ENCODE data around the gene KLC3.

The KLC3 gene

DNA sequence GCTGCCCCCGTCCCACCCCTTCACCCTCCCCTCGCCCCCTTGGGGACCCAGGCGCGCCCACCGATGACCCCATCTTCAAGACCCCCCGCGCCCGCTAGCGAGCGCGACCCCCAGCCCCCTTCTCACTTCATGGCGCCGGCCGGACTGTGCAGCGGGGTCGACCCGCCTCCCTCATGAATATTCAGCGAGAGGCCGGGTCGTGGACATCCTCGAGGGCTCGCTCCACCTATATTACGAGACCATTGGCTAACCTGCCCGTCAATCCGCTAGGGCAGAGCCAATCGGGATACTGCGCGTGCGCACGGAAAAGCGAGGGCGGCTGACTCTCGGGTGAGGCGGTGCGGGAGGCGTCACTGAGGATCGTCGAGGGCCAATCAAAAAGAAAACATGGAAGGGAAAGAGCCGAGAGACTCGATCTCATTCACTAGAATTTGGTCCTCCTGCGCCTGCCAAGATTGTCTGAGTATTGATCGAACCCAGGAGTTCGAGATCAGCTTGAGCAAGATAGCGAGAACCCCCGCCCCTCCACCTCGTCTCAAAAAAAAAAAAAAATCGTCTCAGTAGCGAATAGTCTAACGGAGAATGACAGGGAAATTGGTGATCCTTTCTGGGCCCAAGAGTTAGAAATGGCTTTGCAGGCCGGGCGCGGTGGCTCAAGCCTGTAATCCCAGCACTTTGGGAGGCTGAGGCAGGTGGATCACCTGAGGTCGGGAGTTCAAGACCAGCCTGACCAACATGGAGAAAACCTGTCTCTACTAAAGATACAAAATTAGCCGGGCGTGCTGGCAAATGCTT is 30.1 kb downstream of the KLC3 start, which contains the start of gene ERCC2:
Gene ERCC2, minus strand, starts transcription at position 164 of the 795 bp plus-strand sequence. Its CDS starts 33 bp downstream, at position 131.
- TF ChIP-seq, protein P1, sequence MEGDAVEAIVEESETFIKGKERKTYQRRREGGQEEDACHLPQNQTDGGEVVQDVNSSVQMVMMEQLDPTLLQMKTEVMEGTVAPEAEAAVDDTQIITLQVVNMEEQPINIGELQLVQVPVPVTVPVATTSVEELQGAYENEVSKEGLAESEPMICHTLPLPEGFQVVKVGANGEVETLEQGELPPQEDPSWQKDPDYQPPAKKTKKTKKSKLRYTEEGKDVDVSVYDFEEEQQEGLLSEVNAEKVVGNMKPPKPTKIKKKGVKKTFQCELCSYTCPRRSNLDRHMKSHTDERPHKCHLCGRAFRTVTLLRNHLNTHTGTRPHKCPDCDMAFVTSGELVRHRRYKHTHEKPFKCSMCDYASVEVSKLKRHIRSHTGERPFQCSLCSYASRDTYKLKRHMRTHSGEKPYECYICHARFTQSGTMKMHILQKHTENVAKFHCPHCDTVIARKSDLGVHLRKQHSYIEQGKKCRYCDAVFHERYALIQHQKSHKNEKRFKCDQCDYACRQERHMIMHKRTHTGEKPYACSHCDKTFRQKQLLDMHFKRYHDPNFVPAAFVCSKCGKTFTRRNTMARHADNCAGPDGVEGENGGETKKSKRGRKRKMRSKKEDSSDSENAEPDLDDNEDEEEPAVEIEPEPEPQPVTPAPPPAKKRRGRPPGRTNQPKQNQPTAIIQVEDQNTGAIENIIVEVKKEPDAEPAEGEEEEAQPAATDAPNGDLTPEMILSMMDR (conservative IDR thresholded peaks at IDR 0.05; ENCODE audit: low read length): no peak
- H3K4me3 ChIP-seq (ENCODE audit: low read length): peak within 1 kb of the TSS; percentile 82
- DNase-seq (ENCODE audit: low read depth): peak; percentile 98

DNA sequence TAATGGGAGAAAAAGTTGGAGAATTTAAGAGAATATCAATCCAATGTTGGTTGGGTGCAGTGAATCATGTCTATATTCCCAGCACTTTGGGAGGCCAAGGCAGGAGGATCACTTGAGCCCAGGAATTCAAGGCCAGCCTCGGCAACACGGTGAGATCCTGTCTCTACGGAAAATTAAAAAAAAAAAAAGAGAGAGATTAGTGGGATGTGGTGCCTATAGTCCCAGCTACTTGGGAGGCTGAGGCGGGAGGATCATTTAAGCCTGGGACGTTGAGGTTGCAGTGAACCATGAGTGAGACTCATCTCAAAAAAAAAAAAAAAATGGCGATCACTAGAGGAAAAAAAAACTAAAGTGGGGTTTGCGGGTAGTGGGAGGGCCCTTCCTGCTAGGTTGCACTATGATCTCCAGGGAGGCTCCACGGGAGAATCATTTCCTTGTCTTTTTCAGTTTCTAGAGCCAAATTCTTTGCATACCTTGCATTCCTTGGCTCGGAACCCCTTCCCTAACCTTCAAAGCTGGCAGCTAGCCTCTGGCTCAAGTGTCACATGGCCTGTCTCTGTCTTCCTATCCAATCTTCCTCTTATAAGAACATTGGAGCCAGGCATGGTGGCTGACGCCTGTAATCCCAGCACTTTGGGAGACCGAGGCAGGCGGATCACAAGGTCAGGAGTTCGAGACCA is 35.6 kb downstream of the KLC3 start:
- DNase-seq (ENCODE audit: low read depth): peak; percentile 99
- TF ChIP-seq, protein P1 (conservative IDR thresholded peaks at IDR 0.05; ENCODE audit: low read length): no peak
- H3K4me3 ChIP-seq (ENCODE audit: low read length): no peak overlapping the region

DNA sequence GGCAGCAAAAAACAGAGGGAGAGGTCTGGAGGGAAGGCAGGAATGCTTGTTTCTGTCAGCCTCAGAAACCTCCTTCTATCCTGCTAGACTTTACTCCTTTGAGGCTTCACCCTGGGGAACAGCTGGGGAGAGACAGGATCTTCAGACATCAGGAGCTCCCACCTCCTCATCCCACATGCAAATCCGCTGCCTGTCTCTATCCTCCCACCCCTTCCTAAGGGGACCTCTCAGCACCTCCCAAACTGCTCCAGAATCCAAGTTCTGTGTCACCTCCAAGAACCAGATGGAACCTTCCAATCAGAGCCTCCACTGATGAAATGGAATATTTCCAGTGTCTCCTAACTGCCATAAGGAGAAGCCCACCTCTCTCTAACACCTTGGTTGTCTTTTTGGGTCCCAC is 39.6 kb downstream of the KLC3 start:
- TF ChIP-seq, protein P1 (conservative IDR thresholded peaks at IDR 0.05; ENCODE audit: low read length): no peak
- no peak for DNase-seq (ENCODE audit: low read depth)
- H3K4me3 ChIP-seq (ENCODE audit: low read length): no peak overlapping the region

DNA sequence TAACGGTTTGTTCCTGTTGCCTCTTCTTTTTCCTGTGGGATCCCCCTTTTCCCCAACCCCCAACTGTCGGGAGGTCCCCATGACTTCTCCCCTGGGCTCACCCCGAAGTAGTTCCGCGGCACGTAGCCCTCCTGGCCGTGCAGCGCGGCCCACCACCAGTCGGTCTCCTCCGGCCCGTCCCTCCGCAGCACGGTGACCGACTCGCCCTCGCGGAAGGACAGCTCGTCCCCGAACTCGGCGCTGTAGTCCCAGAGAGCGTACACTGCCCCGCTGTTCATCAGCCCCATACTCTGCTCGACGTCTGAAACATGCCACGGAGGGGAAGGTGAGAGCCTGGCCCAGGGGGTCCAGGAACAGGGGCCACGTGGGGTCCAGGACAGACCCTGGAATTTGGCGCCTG is 41.9 kb downstream of the KLC3 start:
- TF ChIP-seq, protein P1 (conservative IDR thresholded peaks at IDR 0.05; ENCODE audit: low read length): no peak
- no peak overlapping the region for H3K4me3 ChIP-seq (ENCODE audit: low read length)
- no peak for DNase-seq (ENCODE audit: low read depth)

DNA sequence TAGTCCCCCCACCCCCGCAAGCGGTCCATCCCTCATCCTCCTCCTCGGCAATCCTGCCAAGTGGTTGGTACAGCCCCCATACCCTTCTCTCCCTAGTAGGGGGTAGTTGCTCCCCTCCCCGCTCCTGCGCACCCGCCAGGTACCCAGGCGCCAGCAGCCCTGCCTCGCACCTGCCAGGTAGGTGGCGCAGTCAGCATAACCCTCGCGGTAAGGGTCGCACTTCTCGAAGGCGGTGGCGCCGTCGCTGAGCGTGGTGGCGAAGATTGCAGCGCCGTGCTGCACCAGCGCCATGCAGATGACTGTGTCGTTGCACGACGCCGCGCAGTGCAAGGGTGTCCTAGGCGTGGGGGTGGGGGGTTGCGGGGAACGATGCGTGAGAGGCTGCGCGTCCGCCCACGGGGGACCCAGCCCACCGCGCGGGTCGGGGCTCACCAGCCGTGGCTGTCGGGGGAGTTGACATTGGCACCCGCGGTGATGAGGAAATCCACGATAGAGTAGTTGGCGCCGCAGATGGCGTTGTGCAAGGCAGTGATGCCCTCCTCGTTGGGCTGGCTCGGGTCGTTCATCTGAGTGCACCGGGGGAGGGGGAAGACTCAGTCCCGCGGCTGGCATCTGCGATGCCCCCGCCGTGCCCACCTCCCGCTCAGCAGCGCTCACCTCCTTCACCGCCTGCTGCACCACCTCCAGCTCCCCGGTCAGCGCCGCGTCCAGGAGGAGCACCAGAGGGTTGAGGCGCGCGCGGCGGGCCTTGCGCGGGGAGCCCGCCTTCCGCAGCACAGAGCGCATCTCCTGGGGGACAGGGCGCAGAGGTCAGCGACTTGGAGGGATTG is 45.1 kb downstream of the KLC3 start:
- H3K4me3 ChIP-seq (ENCODE audit: low read length): 0 out of 2 replicates have a peak overlapping the region, but pooled peaks have one; percentile 5

DNA sequence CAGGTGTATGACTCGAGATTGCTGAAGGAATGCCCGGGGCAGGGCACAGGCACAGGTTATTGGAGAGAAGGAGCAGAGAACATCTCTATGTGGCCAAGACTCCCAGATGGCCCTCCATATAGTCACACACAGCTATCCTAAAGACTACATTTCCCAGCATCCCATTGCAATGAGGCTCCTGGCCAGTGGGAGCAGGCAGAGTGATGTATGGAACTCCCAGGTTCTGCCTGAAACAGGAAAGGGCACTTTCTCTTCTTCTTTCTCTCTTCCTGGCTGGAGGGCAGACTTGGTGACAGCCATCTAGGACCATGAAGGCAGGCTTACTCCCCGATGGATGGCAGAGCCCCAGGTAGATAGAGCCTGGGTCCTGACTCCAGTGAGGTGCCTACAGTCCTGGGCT is 50.8 kb downstream of the KLC3 start:
- TF ChIP-seq, protein P1 (conservative IDR thresholded peaks at IDR 0.05; ENCODE audit: low read length): no peak
- no peak for DNase-seq (ENCODE audit: low read depth)
- no peak overlapping the region for H3K4me3 ChIP-seq (ENCODE audit: low read length)

More for the DNA sequence above, 45.1 kb downstream of the KLC3 start:
- DNase-seq (ENCODE audit: low read depth): no peak
- TF ChIP-seq, protein P1 (conservative IDR thresholded peaks at IDR 0.05; ENCODE audit: low read length): no peak
